Stimulated activated CD4-positive, alpha-beta T cell treated with anti-CD3 and anti-CD28 coated beads, Interleukin-4, amount 100 ng/mL, for 4 hours (primary cell): ENCODE measurements around the gene MGAT2.
"Not testable (repeated sequence)": the region's sequence is repeated elsewhere in the genome, so short reads cannot be mapped to it uniquely, and the experiment has no call there.

Experiments
- DNase-seq, 2 experiments: peaks; one replicate each; pipeline ENCODE4 v3.0.0-alpha.2; 2020

MGAT2 gene

DNA sequence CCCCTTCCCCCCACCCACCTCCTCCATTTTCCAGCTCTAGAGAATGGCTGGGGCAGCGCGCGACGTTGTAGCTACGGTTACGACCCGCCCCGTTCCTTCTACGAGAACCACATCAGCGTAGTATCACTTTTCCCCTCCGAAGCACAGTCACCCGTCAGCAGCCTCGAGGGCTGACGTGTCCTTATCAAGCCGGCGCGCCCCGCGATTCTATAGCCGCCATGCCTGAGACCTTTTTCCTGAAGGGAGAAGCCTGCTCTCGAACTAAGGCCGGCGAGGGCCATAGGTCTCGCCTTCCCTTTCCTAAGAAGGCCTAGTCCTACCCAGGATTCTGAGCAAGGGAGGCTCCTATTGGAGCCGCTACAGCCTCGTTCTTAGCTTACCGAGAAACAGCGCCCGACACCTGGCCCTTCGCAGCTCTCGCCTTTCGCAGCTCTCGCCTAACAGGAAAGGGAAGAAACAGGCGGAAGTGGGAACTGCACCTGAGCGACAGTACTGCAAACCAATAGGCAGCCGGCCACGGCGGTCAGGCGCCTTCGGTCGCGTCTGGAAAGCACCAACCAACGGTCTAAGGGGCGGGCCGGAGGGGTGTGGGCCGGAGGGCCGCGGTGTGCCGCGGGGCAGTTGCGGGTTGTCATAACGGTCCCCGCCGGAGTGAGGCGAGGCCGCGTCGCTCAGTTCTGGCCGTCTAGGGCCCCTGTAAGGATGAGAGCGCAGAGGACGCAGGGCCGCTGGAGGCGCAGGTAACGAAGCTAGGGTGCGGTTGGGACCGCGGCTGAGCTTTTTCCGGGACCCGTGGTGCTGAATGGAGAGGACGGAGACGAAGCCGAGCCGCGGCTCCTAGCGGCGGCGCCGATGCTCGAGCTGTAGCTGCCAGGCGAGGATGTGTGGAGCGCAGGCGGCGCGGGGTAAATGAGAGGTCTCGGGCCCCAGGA is at the start of gene MGAT2, which contains the start of gene RPL36AL:
Gene MGAT2 (plus strand): TSS at position 618 of the 932 bp plus-strand sequence. CDS start 470 bp downstream, outside the sequence.
Gene RPL36AL (minus strand): TSS at position 445 of the 932 bp plus-strand sequence. CDS start 1,522 bp downstream, outside the sequence.
- peak; percentile 90 to 93 for DNase-seq

DNA sequence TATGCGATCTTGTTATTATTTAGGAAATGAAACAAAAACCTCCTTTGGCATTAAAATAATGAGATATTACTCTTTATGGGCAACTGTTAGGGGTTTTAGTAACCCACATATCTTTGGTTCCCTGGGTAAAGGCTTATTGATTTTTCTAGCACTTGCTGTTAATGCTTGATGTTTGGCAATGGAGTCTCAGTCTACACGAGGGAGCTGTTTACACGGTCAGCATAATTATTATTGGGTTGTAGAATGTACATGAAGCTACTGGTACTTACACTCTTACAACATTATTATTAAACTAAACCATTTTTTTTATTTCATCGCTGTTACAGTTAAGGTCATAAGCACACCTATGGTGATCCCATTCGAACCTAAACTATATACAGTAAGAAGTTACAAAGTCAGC is 46.6 kb upstream of the MGAT2 start:
- DNase-seq = no peak

DNA sequence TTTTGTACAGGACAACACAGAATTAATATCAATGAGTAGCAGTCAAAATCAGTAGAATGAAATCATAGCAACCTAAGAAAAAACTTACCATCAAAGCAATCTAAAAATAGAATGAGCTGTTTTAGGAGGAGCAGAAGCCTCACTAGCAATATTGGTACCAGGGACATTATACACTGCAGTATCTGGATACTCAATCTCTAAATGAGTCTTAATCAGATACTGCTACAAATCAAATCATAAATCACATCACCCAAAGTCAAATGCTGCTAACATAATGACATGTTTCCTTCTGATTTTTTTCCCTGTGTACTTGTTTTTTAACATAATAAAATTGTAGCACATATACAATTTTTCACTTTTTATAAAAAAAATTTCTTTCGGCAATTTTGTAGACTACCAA is 42.5 kb upstream of the MGAT2 start:
- DNase-seq = no peak

DNA sequence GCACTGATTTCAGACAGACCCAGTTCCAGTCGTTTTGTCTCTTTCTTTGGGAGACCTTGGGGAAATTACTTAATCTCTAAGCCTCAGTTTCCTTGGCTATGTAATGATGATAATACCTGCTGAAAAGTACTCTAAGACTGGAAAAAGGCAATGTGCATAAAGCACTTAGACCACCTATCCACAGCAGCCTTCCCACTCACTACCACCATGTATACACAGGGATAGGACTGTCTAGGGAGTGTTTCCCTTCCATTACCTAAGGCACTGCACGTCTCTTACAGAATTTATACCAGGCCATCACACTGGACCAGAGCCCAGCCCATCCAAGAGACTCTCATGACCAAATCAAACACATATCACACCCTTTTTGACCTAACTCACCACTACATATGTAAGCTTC is 40.8 kb upstream of the MGAT2 start:
- no peak for DNase-seq

DNA sequence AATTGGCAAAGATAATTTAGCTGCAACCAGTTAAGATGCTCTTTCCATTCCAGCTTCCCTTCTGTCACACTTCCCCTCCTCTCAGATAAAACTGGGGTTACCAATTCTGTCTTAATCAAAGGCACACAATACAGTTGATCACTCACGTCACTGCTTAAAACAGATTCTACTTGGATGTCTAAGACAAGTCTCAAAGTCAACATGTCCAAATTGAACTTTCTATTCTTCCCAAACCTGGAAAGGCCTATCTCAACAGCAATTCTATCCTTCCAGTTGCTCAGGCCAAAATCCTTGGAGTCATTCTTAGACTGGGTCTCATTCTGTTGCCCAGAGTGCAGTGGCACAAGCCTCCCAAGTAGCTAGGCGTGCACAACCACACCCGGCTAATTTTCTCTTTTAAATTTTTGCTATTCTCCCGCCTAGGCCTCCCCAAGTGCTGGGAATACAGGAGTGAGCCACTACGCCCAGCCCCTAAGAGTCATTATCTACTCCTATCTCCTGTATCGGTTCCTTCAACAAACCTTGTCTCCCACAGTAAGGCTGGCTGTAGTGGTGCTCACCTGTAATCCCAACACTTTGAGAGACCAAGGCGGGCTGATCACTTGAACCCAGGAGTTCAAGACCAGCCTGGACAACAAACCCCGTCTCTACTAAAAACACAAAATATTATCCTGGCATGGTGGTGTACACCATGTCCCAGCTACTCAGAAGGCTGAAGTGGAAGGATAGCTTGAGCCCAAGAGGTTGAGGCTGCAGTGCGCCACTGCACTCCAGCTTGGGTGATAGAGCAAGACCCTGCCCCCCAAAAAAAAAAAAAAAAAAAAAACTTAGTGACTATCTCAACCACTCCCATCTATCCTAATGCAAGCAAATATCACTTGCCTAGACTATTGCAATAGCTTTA is 39.1 kb upstream of the MGAT2 start:
- DNase-seq = no peak

DNA sequence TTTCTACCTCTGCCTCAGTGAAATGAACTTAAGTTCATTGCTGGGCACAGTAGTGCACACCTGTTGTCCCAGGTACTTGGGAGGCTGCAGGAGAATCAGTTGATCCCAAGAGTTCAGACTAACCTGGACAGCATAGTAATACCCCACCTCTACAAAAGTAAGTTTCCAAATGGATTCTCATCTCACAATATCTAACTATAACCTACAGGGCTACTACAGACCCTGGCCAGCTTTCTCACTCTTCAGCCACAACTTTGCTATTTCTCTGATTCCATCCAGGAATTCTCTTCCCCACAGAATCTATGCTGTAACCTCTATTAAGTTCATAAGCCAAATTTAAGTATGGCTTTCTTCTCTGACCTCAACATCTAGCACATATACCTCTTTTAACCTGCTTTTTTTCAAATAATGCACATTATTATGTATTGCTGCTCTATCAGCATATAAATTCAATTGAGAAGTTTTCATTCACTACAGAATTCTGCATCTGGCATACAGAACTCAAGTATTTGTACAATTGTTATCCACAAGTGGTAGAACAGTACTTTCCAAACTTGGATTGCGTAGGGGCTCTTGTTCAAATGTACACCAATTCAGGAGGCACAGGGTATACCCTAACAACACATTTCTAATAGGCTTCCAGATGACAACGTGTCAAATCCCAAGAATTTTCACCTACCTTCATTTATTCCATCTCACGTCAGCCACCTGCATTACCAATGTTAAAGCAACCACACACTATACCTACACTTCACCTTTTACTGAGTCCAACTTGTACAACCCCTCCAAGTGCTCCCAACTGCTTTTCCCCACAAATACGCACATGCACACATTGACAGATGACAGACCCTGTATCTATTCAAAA is 38.3 kb upstream of the MGAT2 start:
- DNase-seq = no peak

DNA sequence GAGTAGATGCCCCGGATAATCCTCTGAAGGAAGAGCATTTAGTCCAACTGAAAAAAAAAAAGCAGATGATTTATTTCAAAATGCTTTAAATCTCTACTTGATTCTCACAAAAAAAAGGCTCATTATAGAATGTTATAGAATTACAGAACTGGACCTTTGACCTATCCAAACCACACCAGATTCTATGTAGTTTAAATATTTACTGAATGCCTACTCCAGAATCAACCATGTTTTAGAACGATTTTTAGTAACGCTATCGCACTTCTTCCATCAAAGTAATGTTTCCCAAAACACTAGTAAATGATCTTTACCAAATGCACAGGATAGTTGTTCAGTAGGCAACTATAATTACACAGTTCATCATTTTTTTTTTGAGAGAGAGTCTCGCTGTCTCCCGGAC is 37.0 kb upstream of the MGAT2 start:
- DNase-seq = no peak

DNA sequence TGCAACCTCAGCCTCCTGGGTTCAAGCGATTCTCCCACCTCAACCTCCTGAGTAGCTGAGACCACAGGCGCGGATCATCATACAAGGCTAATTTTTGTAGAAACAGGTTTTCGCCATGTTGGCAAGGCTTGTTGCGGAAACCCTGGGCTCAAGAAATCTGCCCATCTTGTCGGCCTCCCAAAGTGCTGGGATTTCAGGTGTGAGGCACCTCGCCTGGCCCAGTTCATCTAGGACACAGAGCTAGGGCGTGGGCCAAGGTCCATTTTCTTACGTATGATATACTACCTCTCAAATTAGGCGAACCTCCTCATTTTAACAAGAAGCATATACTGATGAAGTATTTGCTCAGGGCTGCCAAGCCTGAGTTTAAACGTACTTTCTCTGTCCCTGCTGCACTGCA is 36.5 kb upstream of the MGAT2 start:
- no peak for DNase-seq

DNA sequence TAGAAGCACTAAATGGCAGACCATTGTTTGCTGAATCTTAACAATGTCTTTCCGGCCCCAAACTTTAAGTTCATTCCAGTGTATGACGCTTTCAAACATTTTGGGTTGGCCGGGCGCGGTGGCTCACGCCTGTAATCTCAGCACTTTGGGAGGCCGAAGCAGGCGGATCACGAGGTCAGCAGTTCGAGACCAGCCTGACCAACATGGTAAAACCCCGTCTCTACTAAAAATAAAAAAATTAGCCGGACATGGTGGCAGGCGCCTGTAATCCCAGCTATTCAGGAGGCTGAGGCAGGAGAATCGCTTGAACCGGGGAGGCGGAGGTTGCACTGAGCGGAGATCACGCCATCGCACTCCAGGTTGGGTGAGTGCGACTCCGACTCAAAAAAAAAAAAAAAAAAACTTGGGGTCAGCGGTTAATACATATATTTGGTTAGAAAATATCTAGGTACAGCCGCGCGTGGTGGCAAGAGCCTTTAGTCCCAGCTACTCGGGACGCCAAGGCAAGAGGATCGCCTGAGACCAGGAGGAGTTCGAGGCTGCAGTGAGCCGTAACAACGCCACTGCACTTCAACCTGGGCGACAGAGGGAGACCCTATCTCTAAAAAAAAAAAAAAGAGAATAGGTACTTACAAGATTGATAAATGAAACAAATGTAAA is 35.5 kb upstream of the MGAT2 start:
- not testable (repeated sequence) for DNase-seq

DNA sequence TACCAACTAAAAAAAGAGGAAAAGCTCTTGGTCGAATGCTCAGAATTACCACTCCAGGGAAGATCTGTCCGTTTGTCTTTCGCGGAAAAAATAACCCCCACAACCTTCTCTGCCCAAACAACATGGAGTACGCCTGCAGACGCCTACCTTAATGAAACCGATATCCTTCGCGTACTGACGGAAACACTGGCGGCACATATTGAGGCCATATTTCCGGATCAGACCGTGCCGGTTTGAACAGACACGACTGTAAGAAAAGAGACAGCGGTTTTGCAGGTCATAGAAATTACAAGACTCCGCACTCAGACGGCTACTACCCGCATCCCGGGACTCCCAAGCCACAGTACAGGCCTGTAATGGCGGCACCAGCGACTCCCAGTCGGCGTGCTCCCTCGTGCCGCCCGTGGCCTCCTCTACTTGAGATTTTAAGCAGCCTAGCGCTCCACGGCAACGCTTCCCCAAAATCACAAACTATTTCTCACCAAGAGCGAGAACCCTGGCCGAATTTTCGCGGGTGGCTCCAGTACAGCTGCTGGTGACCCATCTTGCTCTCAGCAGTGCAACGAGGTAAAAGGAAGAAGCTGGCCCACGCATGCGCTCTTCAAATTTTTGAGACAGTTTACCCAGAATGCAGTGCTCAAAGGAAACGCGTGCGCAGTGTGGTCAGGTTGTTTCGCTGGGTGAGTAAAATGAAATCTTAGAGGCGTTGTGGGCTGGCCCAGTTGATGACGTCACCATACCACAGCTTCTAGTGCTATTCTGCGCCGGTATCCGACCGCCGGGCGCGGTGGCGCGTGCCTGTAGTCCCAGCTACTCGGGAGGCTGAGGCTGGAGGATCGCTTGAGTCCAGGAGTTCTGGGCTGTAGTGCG is 34.6 kb upstream of the MGAT2 start, which contains the start of gene RPS29:
Gene RPS29 (minus strand): TSS at position 578 of the 870 bp plus-strand sequence. CDS start 34 bp downstream, at position 544.
- peak; percentile 94 to 98 for DNase-seq

DNA sequence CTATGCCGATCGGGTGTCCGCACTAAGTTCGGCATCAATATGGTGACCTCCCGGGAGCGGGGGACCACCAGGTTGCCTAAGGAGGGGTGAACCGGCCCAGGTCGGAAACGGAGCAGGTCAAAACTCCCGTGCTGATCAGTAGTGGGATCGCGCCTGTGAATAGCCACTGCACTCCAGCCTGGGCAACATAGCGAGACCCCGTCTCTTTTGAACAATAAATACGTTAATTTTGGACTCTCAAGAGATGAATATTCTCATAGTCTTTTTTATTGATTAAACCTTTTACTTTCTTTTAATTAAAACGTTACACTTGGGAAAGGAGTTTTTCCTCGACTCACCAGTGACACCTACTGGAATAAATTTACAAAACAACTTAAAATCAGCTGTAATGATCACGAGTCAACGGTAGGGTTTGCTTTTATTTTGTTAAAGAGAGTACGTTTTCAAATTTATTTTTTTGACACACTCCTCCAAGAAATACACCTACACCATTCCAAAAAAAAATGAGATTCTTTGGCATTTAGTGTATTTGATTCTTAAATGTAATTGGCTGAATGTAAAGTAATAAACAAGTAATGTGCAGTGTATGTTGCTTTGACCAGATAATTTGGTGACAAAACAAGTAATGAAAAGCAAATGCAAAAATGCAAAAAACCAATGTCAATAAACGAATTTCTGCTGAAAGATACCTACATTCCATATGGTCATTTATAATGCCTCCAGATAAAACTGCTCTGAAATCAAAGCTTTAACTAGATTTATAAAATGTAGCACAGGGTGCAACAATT is 33.7 kb upstream of the MGAT2 start:
- DNase-seq = peak in 1 of 2 experiments; percentile 47

DNA sequence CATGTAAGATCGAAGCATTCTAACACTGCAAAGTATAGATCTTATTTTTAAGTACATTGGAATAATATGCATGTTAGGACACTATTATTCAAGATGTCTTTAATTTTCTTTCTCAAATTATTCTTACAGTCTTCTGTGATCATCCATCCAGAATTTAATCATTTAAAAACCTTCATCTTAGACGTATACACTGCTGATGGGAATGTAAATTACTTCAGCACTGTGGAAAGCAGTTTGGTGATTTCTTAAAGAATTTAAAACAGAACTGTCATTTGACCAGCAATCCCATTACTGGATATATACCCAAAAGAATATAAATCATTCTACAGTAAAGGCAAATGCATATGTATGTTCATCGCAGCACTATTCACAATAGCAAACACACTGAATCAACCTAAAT is 31.2 kb upstream of the MGAT2 start:
- no peak for DNase-seq

DNA sequence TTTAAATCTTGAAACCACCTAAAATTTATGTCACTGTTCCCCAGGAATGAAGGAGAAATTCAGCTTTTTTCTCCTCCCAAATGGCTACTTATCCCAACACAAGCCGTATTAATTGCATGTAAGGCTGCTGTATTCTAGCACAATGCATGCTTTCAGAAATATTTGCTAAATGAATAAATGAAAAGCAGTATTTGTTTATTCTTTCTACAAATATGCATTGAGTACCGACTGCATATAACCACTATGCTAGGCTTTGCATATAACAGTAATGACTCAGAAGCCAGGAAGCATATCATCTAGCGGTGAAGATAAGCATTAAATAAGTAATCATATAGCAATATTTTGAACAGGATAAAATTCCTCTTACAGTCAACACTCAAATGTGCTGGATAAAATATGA is 27.6 kb upstream of the MGAT2 start:
- DNase-seq = no peak

DNA sequence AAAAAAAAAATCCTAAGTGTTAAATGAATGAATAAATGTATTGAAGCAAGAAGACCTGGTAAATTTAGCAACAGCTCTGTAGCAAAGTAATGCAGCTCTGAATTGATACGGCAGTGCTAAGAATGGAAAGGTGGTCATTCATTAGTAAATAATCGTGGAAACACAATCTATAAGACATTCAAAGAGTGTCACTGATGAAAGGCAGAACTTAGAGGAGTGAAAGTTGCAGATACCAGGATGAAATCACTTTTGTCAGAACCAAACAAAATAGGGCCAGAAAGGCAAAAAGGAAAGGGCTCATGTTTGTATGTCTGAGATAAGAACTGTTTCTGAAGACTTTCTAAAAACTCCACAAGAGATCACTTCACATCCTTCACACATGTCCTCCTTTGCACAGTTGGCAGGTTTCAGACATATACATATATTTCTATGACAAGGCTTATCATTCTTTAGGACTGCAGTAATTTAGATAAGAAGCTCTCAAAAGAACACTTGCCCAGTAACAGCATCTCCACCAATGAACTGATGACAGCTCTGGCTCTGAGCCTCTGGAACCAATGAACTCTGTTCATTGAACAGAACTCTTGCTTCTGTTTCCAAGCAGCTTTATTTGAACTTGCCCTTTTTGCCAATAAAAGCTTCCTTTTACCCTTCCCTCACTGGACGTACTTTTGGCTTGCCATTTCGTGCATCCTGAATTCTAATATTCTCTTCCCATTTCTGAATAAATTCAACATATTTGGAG is 26.1 kb upstream of the MGAT2 start:
- DNase-seq = no peak

DNA sequence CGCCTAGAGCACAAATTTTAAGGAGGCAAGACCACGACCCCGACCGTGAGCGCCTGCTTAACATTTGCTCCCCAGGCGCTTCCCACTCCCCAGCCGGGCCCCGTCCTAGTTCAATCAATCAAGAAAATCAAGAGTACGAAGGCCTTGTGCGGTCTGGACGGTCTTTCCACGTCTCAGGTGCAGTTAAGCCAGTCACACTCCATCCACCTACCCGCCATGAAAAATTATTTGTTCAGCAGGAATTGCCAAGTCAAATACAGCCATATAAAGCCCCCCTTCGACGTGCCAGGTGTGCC is 22.5 kb upstream of the MGAT2 start:
- no peak for DNase-seq

DNA sequence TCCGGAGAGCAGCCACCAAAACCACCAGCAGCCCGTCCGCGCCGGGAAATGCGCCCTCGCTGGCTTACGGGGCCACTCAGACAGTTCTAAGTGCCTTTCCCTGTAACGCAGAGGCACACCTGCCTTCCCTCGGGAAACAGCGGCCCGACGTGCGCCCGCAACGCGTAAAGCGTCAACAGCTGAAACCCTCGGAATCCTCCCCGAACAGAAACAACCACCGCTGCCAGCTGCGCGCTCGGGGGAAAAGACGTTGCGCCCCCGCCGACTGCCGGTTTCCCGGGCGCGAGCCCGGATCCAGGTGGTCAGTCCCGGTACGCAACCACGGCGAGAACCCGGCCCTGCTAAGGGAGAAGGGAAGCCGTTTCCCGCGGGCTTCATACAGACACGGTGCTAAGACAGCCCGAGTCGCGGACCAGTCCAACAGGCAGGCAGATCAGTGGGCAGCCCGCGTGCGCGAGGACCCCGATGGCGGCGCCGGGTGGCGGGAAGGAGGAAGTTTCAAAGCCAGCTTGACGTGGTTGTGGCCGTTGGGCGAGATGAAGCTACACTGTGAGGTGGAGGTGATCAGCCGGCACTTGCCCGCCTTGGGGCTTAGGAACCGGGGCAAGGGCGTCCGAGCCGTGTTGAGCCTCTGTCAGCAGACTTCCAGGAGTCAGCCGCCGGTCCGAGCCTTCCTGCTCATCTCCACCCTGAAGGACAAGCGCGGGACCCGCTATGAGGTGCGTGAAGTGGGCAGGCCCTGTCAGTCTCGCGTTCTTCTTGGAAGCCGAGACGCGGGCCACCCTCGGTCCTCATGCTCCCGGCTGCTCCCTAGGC is 21.9 kb upstream of the MGAT2 start, which contains the start of gene LRR1:
Gene LRR1 (plus strand): TSS at position 456 of the 816 bp plus-strand sequence. CDS start 81 bp downstream, at position 537.
- DNase-seq = peak; percentile 77 to 84

DNA sequence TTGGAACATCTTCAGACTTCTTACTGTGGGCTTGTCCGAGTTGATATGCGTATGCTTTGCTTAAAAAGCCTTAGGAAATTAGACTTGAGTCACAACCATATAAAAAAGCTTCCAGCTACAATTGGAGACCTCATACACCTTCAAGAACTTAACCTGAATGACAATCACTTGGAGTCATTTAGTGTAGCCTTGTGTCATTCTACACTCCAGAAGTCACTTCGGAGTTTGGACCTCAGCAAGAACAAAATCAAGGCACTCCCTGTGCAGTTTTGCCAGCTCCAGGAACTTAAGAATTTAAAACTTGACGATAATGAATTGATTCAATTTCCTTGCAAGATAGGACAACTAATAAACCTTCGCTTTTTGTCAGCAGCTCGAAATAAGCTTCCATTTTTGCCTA is 13.0 kb upstream of the MGAT2 start:
- no peak for DNase-seq

DNA sequence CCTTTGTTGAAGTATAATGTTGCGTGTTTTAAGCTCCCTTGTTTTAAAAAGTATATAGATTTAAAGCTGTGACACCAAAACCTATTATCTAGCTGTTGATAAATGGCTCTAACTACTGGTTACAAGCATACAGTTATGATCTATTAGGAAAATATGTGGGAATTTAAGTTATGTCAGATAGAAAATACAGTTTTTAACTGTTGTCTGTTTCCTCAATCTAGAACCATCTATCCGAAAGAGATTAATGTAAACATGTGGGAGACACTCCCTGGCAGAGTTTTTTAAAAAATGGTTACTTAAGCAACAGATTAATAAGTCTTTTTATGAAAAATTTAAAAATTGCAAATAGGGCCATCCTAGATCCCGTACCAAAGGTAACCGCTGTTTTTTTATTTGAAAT is 8.3 kb upstream of the MGAT2 start:
- no peak for DNase-seq
